HepG2 (cell line): ENCODE data around the gene UBL7. TPM values are rescaled to one million over a fixed set of nuclear protein-coding genes. Genes with fewer than 3 reads are reported as not detected.

Source experiments
- ATAC-seq: fragments of 200-7000 bp; cut with Tn5 transposase; 3 replicates; pipeline ENCODE4 v1.9.1; 2020; ENCODE audit warnings: mild to moderate bottlenecking, moderate library complexity
- BruUV-seq: library from RNA; stranded (reverse); fragments of 400-500 nt; replicated peaks from 2 replicates; lab custom pipeline; 2021; lab: Mats Ljungman, UMichigan
- CTCF ChIA-PET: fragments of 300-600 bp; formaldehyde crosslinking; extraction: SDS; loops from one replicate; lab custom pipeline; 2021; ENCODE audit warnings: low total read pairs, inconsistent platforms, low intra/inter-chr PET ratio; lab: Yijun Ruan, JAX
- POLR2A ChIA-PET: fragments of 350-600 bp; sonication (Branson Sonifier 250); formaldehyde crosslinking; loops from one replicate; lab custom pipeline; 2020; ENCODE audit warnings: antibody characterized with exemption, inconsistent platforms; lab: Yijun Ruan, JAX
- DNase-seq: peaks from one replicate; pipeline ENCODE4 v3.0.0-alpha.2; 2015; ENCODE audit warnings: low spot score
- FAIRE-seq: peaks from 3 replicates; lab custom pipeline; 2011; peaks lifted over from hg19 to GRCh38; lab: Jason Lieb, UNC
- H2AFZ ChIP-seq: one replicate; pipeline ENCODE4 v1.6.1; 2011; ENCODE audit warnings: low read length, inconsistent platforms
- H3K27ac ChIP-seq: fragments of 300-600 bp; 3 replicates; pipeline ENCODE4 v1.8.0; 2011; ENCODE audit warnings: mixed run types, mild to moderate bottlenecking, mixed read lengths, low read length, inconsistent platforms; ENCODE audit not compliant: insufficient read depth; ENCODE audit errors: extremely low read length
- H3K27me3 ChIP-seq, 2 experiments: fragments of 200-600 bp in 1 of 2; 2 replicates in 1 of 2; 3 replicates in 1 of 2; pipeline versions ENCODE4 v1.6.0 to v1.8.0; 2011; ENCODE audit warnings: low read length in 2 of 2, mild to moderate bottlenecking in 2 of 2, moderate library complexity in 2 of 2, inconsistent platforms in 1 of 2; ENCODE audit not compliant: insufficient read depth in 2 of 2, control insufficient read depth in 1 of 2
- H3K36me3 ChIP-seq, 2 experiments: fragments of 200-600 bp in 1 of 2; replicated peaks in 1 of 2; 2 replicates in 1 of 2; 3 replicates in 1 of 2; pipeline versions ENCODE4 v1.5.1 to v1.8.0; 2011; ENCODE audit warnings: low read length in 2 of 2, inconsistent platforms in 1 of 2; ENCODE audit not compliant: insufficient read depth in 2 of 2, control insufficient read depth in 1 of 2
- H3K4me1 ChIP-seq: 2 replicates; pipeline ENCODE4 v1.5.1; 2012; ENCODE audit warnings: low read length, inconsistent platforms; ENCODE audit not compliant: insufficient read depth
- H3K4me2 ChIP-seq: 2 replicates; pipeline ENCODE4 v1.6.0; 2011; ENCODE audit warnings: low read depth, low read length, inconsistent platforms
- H3K4me3 ChIP-seq, 3 experiments: fragments of 200-600 bp in 1 of 3; sonication (generic), shearing (Covaris generic) in 1 of 3; replicated peaks in 1 of 3; 2 replicates each; pipeline ENCODE4 v1.5.1; 2011 to 2016; ENCODE audit warnings: low read length in 3 of 3, inconsistent platforms in 2 of 3, low read depth in 2 of 3, mild to moderate bottlenecking in 2 of 3, control low read depth in 1 of 3, mixed read lengths in 1 of 3; ENCODE audit not compliant: insufficient read depth in 1 of 3
- H3K79me2 ChIP-seq: one replicate; pipeline ENCODE4 v1.6.1; 2011; ENCODE audit warnings: low read length, inconsistent platforms; ENCODE audit not compliant: insufficient read depth
- H3K9ac ChIP-seq: 2 replicates; pipeline ENCODE4 v1.6.0; 2011; ENCODE audit warnings: mild to moderate bottlenecking, low read depth, low read length, inconsistent platforms; ENCODE audit not compliant: insufficient read depth
- H3K9me3 ChIP-seq: 2 replicates; pipeline ENCODE4 v1.5.1; 2012; ENCODE audit warnings: mild to moderate bottlenecking, low read length
- H4K20me1 ChIP-seq: 2 replicates; pipeline ENCODE4 v1.6.0; 2011; ENCODE audit warnings: inconsistent platforms, mild to moderate bottlenecking, low read length, moderate library complexity; ENCODE audit not compliant: insufficient read depth
- EEA1 ChIP-seq: sonication (generic); formaldehyde crosslinking; IDR thresholded peaks from 2 replicates; pipeline ENCODE4 v1.5.1; 2020; ENCODE audit warnings: mild to moderate bottlenecking, missing genetic modification reagents, borderline replicate concordance
- ELF1 ChIP-seq: sonication (generic); formaldehyde crosslinking; IDR thresholded peaks from 2 replicates; pipeline ENCODE4 v1.4.0; 2020; ENCODE audit warnings: missing genetic modification reagents
- MAZ ChIP-seq, 2 experiments: sonication (generic) in 1 of 2; formaldehyde crosslinking in 1 of 2; IDR thresholded peaks; 2 replicates each; pipeline versions ENCODE4 v1.5.0 to v1.6.1; 2012 to 2020; ENCODE audit warnings: low read depth in 2 of 2, mild to moderate bottlenecking in 2 of 2, borderline replicate concordance in 1 of 2, improper control_type of control experiment in 1 of 2, low read length in 1 of 2, missing genetic modification reagents in 1 of 2, moderate library complexity in 1 of 2
- POLR2A ChIP-seq, 2 experiments: IDR thresholded peaks; 2 replicates each; pipeline ENCODE4 v1.6.1; 2011; ENCODE audit warnings: low read depth in 2 of 2, low read length in 2 of 2, mild to moderate bottlenecking in 1 of 2, moderate library complexity in 1 of 2; ENCODE audit not compliant: insufficient read depth in 1 of 2
- SUZ12 ChIP-seq: fragments of 150-350 bp; IDR thresholded peaks from 2 replicates; pipeline ENCODE4 v1.6.1; 2014; ENCODE audit warnings: low read depth, low read length
- ZNF207 ChIP-seq: fragments of 450-650 bp; IDR thresholded peaks from 2 replicates; pipeline ENCODE4 v1.6.1; 2016; ENCODE audit warnings: antibody characterized with exemption, borderline replicate concordance
- ZNF260 ChIP-seq: sonication (generic); formaldehyde crosslinking; IDR thresholded peaks from 2 replicates; pipeline ENCODE4 v1.4.0; 2020; ENCODE audit warnings: missing genetic modification reagents, low read depth, mild to moderate bottlenecking, borderline replicate concordance
- ZSCAN12 ChIP-seq: sonication (generic); formaldehyde crosslinking; IDR thresholded peaks from 2 replicates; pipeline ENCODE4 v1.9.0; 2021; ENCODE audit warnings: mild to moderate bottlenecking, missing genetic modification reagents
- in situ Hi-C: cut with HindIII; loops from 2 replicates; pipeline ENCODE4 v1.10.0; 2017; ENCODE audit warnings: low pct_unique_long_range_greater_than_20kb; ENCODE audit not compliant: extremely low pct_ligation_motif_present
- intact Hi-C: fragments of 100-400 bp; cut with micrococcal nuclease; formaldehyde crosslinking; loops from one replicate; pipeline ENCODE4 v1.10.0; 2022; ENCODE audit not compliant: unreplicated experiment
- polyA plus RNA-seq, 8 experiments: library from polyadenylated mRNA; depleted of rRNA in 3 of 8; stranded (reverse) in 7 of 8; unstranded in 1 of 8; fragments of >200 nt; fragmentation: Illumina TruSeq in 4 of 8; extraction: Trizol in 4 of 8; gene quantifications; 2 replicates each; pipeline versions ENCODE4 v1.2.1 to v1.2.3, GENCODE V29; 2011 to 2016; ENCODE audit warnings: low read depth in 4 of 8, missing spikeins in 1 of 8, mixed read lengths in 1 of 8; ENCODE audit not compliant: insufficient read depth in 1 of 8
- total RNA-seq, 5 experiments: library from RNA; depleted of rRNA; stranded (reverse); fragments of >200 nt; fragmentation: Illumina TruSeq; extraction: Trizol; gene quantifications; 2 replicates each; pipeline ENCODE4 v1.2.3, GENCODE V29; 2016; ENCODE audit warnings: low read depth in 1 of 5
- TF ChIP-seq, protein P1 (sequence below): sonication (generic); formaldehyde crosslinking; IDR thresholded peaks from 2 replicates; pipeline ENCODE4 v1.5.1; 2020; ENCODE audit warnings: mild to moderate bottlenecking, missing genetic modification reagents
- TF ChIP-seq, protein P2 (sequence below): sonication (generic); formaldehyde crosslinking; IDR thresholded peaks from 2 replicates; pipeline ENCODE4 v1.9.0; 2021; ENCODE audit warnings: missing genetic modification reagents, mild to moderate bottlenecking, borderline replicate concordance
- TF ChIP-seq, protein P3 (sequence below): IDR thresholded peaks from 2 replicates; pipeline ENCODE4 v1.6.1; 2018; ENCODE audit warnings: missing genetic modification reagents
- TF ChIP-seq, protein P4 (sequence below): sonication (generic); formaldehyde crosslinking; IDR thresholded peaks from 2 replicates; pipeline ENCODE4 v1.4.0; 2020; ENCODE audit warnings: missing genetic modification reagents
- TF ChIP-seq, protein P5 (sequence below): sonication (generic); formaldehyde crosslinking; IDR thresholded peaks from 2 replicates; pipeline ENCODE4 v1.8.0; 2022; ENCODE audit warnings: missing genetic modification reagents, mild to moderate bottlenecking, moderate library complexity, borderline replicate concordance

The UBL7 gene
- total and polyA plus RNA-seq, 2 of the 13 experiments (the other 11 are each of a cell fraction or from before 2014, with no cell fraction given) = 55.0 to 63.5 TPM

DNA sequence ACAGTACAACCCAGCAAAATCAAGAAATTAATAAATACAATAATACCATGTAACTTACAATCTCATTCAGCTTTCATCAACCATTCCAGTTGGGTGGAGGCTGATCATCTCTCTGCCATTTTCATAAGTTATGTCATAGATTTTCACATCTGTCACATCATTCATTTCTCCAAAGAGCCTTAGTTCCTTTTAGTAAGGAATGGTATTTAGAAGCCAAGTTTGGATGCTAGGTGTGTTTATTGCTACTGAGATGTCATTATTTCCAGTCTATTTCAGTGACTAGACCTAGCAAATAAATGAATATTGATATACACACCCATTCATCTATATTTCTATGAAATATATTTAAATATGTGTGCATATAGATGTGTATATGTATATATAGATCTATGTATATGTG is 2.7 kb upstream of the UBL7 start:
- no TSS peak for BruUV-seq
- peak overlapping the region; percentile 91 for H3K4me2 ChIP-seq
- H3K27ac ChIP-seq = no peak overlapping the region
- peaks cover 29% of the 10 kb centered on the region for H3K79me2 ChIP-seq
- peak overlapping the region in 1 of 3 experiments; percentile 86; a peak in 1 of 6 replicates for H3K4me3 ChIP-seq
- ChIA-PET CTCF (no interaction called here), POLR2A (interaction anchor here (13.6 kb wide), 1 partner anchor 22 kb away, joined by 357 read pairs; no protein-coding TSS in a partner anchor)
- no peak overlapping the region for H3K9ac ChIP-seq
- ATAC-seq = no peak
- no peak for DNase-seq
- no peaks in the 10 kb centered on the region for H3K36me3 ChIP-seq
- no peak for FAIRE-seq
- in situ Hi-C loops = no loop called here
- H3K9me3 ChIP-seq = no peaks in the 10 kb centered on the region
- H2AFZ ChIP-seq = no peak overlapping the region
- no peaks in the 10 kb centered on the region for H3K27me3 ChIP-seq
- intact Hi-C loops = no loop called here
- H4K20me1 ChIP-seq = no peaks in the 10 kb centered on the region
- peaks cover 42% of the 10 kb centered on the region for H3K4me1 ChIP-seq
- TF ChIP-seq ZNF207 (no peak), POLR2A (IDR thresholded peaks at IDR 0.05; ENCODE audit: insufficient read depth in 1 of 2, low read depth in 2 of 2, low read length in 2 of 2) (no peak), ZSCAN12 (CRISPR knock-in tag) (no peak), ZNF260 (no peak), MAZ (IDR thresholded peaks at IDR 0.05; ENCODE audit: borderline replicate concordance, low read depth, low read length) (no peak), MAZ (CRISPR knock-in tag; IDR thresholded peaks at IDR 0.05; ENCODE audit: low read depth) (no peak), SUZ12 (no peak), EEA1 (CRISPR knock-in tag) (no peak), ELF1 (CRISPR knock-in tag) (no peak)
- TF ChIP-seq, protein P1, sequence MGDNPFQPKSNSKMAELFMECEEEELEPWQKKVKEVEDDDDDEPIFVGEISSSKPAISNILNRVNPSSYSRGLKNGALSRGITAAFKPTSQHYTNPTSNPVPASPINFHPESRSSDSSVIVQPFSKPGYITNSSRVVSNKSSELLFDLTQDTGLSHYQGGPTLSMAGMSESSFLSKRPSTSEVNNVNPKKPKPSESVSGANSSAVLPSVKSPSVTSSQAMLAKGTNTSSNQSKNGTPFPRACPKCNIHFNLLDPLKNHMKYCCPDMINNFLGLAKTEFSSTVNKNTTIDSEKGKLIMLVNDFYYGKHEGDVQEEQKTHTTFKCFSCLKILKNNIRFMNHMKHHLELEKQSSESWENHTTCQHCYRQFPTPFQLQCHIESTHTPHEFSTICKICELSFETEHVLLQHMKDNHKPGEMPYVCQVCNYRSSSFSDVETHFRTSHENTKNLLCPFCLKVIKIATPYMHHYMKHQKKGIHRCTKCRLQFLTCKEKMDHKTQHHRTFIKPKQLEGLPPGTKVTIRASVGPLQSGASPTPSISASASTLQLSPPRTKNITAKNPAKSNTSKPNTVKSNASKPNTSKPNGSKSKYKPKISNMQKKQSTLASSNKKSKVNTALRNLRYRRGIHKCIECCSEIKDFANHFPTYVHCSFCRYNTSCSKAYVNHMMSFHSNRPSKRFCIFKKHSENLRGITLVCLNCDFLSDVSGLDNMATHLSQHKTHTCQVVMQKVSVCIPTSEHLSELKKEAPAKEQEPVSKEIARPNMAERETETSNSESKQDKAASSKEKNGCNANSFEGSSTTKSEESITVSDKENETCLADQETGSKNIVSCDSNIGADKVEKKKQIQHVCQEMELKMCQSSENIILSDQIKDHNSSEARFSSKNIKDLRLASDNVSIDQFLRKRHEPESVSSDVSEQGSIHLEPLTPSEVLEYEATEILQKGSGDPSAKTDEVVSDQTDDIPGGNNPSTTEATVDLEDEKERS (CRISPR knock-in tag) = no peak
- TF ChIP-seq, protein P2, sequence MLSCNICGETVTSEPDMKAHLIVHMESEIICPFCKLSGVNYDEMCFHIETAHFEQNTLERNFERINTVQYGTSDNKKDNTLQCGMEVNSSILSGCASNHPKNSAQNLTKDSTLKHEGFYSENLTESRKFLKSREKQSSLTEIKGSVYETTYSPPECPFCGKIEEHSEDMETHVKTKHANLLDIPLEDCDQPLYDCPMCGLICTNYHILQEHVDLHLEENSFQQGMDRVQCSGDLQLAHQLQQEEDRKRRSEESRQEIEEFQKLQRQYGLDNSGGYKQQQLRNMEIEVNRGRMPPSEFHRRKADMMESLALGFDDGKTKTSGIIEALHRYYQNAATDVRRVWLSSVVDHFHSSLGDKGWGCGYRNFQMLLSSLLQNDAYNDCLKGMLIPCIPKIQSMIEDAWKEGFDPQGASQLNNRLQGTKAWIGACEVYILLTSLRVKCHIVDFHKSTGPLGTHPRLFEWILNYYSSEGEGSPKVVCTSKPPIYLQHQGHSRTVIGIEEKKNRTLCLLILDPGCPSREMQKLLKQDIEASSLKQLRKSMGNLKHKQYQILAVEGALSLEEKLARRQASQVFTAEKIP = no peak
- TF ChIP-seq, protein P3, sequence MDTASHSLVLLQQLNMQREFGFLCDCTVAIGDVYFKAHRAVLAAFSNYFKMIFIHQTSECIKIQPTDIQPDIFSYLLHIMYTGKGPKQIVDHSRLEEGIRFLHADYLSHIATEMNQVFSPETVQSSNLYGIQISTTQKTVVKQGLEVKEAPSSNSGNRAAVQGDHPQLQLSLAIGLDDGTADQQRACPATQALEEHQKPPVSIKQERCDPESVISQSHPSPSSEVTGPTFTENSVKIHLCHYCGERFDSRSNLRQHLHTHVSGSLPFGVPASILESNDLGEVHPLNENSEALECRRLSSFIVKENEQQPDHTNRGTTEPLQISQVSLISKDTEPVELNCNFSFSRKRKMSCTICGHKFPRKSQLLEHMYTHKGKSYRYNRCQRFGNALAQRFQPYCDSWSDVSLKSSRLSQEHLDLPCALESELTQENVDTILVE (CRISPR knock-in tag) = no peak
- TF ChIP-seq, protein P4, sequence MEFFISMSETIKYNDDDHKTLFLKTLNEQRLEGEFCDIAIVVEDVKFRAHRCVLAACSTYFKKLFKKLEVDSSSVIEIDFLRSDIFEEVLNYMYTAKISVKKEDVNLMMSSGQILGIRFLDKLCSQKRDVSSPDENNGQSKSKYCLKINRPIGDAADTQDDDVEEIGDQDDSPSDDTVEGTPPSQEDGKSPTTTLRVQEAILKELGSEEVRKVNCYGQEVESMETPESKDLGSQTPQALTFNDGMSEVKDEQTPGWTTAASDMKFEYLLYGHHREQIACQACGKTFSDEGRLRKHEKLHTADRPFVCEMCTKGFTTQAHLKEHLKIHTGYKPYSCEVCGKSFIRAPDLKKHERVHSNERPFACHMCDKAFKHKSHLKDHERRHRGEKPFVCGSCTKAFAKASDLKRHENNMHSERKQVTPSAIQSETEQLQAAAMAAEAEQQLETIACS (CRISPR knock-in tag) = no peak
- TF ChIP-seq, protein P5, sequence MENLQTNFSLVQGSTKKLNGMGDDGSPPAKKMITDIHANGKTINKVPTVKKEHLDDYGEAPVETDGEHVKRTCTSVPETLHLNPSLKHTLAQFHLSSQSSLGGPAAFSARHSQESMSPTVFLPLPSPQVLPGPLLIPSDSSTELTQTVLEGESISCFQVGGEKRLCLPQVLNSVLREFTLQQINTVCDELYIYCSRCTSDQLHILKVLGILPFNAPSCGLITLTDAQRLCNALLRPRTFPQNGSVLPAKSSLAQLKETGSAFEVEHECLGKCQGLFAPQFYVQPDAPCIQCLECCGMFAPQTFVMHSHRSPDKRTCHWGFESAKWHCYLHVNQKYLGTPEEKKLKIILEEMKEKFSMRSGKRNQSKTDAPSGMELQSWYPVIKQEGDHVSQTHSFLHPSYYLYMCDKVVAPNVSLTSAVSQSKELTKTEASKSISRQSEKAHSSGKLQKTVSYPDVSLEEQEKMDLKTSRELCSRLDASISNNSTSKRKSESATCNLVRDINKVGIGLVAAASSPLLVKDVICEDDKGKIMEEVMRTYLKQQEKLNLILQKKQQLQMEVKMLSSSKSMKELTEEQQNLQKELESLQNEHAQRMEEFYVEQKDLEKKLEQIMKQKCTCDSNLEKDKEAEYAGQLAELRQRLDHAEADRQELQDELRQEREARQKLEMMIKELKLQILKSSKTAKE (CRISPR knock-in tag) = no peak
